HG03039 (cell line): ENCODE measurements around the gene WFIKKN1.

Experiments used
- ATAC-seq: cut with Tn5 transposase; IDR thresholded peaks from one replicate; pipeline ENCODE4 v1.9.1; 2021; ENCODE audit warnings: mild to moderate bottlenecking, moderate library complexity; ENCODE audit not compliant: unreplicated experiment

The WFIKKN1 gene

GRCh38 chr16:671353-672131 lies 40.8 kb downstream of the WFIKKN1 start:
- no peak for ATAC-seq

GRCh38 chr16:672371-672770 lies 41.6 kb downstream of the WFIKKN1 start:
- no peak for ATAC-seq

GRCh38 chr16:672851-673250 lies 42.1 kb downstream of the WFIKKN1 start:
- ATAC-seq: no peak

- no peak for ATAC-seq
These were observed 42.7 kb downstream of the WFIKKN1 start for GRCh38 chr16:673399-673991.

GRCh38 chr16:674214-674881 lies 43.6 kb downstream of the WFIKKN1 start:
- no peak for ATAC-seq

GRCh38 chr16:674968-675883 lies 44.4 kb downstream of the WFIKKN1 start, which contains the start of gene RHBDL1:
Gene RHBDL1 (plus strand): TSS chr16:675671. CDS start chr16:675791, 120 bp downstream.
- ATAC-seq: no peak

GRCh38 chr16:675884-676564 lies 45.2 kb downstream of the WFIKKN1 start:
- ATAC-seq: no peak

GRCh38 chr16:676565-676902 lies 45.7 kb downstream of the WFIKKN1 start:
- no peak for ATAC-seq

- no peak for ATAC-seq
These were observed 46.1 kb downstream of the WFIKKN1 start for GRCh38 chr16:676913-677312.

GRCh38 chr16:677316-678190 lies 46.8 kb downstream of the WFIKKN1 start:
- no peak for ATAC-seq

- no peak for ATAC-seq
These were observed 47.5 kb downstream of the WFIKKN1 start for GRCh38 chr16:678209-678857.

GRCh38 chr16:678858-679813 lies 48.4 kb downstream of the WFIKKN1 start:
- no peak for ATAC-seq

- peak; percentile 33 for ATAC-seq
These were observed 49.2 kb downstream of the WFIKKN1 start, which contains the start of gene STUB1 for GRCh38 chr16:679814-680624. Gene STUB1 (plus strand): TSS chr16:680410. CDS start chr16:680526, 116 bp downstream.

- no peak for ATAC-seq
These were observed 49.8 kb downstream of the WFIKKN1 start for GRCh38 chr16:680625-680945.

- ATAC-seq: no peak
These were observed 50.4 kb downstream of the WFIKKN1 start for GRCh38 chr16:680967-681745.

- ATAC-seq: no peak
These were observed 51.1 kb downstream of the WFIKKN1 start for GRCh38 chr16:681746-682427.
